ENCODE results near the gene PEX16. TPM values are rescaled to one million over a fixed set of nuclear protein-coding genes. Genes with fewer than 3 reads are reported as not detected.

Gene PEX16
- total RNA-seq, 1 experiment from 2014 or later: 34.5 TPM

DNA sequence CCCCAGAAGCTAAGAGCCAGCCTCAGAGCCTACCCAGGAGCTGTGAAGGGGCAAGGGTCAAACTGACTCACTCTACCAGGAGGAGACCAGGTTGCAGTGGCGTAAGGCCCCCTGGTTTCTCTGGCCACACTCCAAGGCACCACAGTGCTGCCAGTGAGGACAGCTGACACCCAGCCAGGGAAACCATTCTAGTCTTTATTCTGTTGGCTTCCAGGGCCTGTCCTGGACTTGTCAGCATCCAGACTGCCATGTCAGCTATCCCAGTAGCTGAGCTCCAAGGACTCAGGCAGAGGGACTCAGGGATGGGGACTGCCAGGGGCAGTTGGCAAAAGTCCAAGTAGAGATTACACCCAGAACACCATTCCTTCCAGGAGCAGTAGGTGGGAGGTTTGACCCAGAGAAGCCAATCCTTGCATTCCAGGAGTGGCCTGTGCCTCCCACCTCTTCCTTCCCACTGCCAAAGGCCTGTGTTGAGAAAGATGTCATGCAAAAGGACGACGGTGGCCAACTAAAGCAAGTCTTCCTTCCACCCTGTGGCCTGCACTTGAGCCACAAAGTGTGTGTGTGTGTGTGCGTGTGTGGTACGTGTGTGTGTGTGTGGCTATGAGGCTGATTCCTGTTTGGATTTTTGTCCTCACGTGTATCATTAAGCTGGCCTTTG lies 35.8 kb downstream of the PEX16 start:
- DNase-seq: no peak
- CTCF ChIA-PET: interaction anchor here (0.5 kb wide), 1 partner anchor 1675 kb away, joined by 3 read pairs; no protein-coding TSS in a partner anchor
- Mint-ChIP-seq H3K4me1 (ENCODE audit: low read depth, unreplicated experiment) (no peaks in the 10 kb centered on the region), H3K9me3 (ENCODE audit: low read depth, unreplicated experiment) (no peaks in the 10 kb centered on the region), H3K4me3 (ENCODE audit: low read depth, unreplicated experiment) (no peak overlapping the region), H3K36me3 (ENCODE audit: insufficient read depth, unreplicated experiment) (peaks cover 17% of the 10 kb centered on the region), H3K27ac (ENCODE audit: unreplicated experiment) (no peak overlapping the region), H3K27me3 (ENCODE audit: unreplicated experiment) (peaks cover 13% of the 10 kb centered on the region)
- TF ChIP-seq, protein P1, sequence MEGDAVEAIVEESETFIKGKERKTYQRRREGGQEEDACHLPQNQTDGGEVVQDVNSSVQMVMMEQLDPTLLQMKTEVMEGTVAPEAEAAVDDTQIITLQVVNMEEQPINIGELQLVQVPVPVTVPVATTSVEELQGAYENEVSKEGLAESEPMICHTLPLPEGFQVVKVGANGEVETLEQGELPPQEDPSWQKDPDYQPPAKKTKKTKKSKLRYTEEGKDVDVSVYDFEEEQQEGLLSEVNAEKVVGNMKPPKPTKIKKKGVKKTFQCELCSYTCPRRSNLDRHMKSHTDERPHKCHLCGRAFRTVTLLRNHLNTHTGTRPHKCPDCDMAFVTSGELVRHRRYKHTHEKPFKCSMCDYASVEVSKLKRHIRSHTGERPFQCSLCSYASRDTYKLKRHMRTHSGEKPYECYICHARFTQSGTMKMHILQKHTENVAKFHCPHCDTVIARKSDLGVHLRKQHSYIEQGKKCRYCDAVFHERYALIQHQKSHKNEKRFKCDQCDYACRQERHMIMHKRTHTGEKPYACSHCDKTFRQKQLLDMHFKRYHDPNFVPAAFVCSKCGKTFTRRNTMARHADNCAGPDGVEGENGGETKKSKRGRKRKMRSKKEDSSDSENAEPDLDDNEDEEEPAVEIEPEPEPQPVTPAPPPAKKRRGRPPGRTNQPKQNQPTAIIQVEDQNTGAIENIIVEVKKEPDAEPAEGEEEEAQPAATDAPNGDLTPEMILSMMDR (IDR thresholded peaks at IDR 0.05; ENCODE audit: unreplicated experiment): no peak
- no TSS peak for BruUV-seq (replicated peaks)
- intact Hi-C loops (cut with micrococcal nuclease; ENCODE audit: unreplicated experiment): no loop called here

DNA sequence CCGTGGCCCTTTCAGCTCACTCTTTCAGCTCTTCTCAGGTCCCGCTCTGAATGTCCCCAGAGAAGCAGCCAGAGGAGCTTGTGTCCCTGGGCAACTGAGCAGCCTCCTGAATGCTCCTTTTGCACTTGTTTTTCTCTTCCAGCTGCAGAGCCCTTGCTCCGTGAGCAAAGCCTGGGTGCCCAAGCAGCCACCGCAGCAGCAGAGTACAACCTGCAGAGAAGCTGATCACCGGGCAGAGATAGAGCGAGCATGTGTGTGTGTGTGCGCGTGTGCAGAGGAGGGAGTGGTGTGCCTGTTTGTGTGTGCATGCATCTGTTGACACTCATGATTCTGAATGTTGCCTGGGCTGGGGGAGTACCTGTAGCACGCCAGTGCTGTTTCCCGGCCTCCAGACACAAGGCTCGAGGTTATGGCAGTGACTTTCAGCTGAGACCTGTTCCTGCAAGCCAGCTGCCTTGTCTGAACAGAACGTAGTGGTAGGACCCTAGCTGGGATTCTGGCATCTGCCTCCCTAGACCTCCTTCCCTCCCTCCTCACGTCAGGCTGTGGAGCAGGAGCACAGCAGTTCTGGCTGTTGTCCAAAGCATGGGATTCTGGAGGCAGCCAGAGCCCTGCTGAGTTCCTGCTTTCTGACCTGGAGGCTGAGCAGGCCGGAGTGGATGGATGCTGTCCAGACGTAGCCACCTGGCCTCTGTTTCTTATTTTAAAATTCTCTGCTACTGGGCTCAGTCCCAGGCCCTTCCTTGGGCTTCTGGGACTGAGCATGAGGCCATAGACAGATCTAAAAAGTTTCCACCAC lies 36.7 kb downstream of the PEX16 start:
- Mint-ChIP-seq H3K9me3 (ENCODE audit: low read depth, unreplicated experiment) (no peaks in the 10 kb centered on the region), H3K27ac (ENCODE audit: unreplicated experiment) (no peak overlapping the region), H3K36me3 (ENCODE audit: insufficient read depth, unreplicated experiment) (peaks cover 17% of the 10 kb centered on the region), H3K4me1 (ENCODE audit: low read depth, unreplicated experiment) (no peaks in the 10 kb centered on the region), H3K27me3 (ENCODE audit: unreplicated experiment) (peaks cover 13% of the 10 kb centered on the region), H3K4me3 (ENCODE audit: low read depth, unreplicated experiment) (no peak overlapping the region)
- no TSS peak for BruUV-seq (replicated peaks)
- TF ChIP-seq, protein P1 (IDR thresholded peaks at IDR 0.05; ENCODE audit: unreplicated experiment): no peak
- CTCF ChIA-PET: interaction anchor here (0.5 kb wide), 1 partner anchor 1676 kb away, joined by 3 read pairs; no protein-coding TSS in a partner anchor
- intact Hi-C loops (cut with micrococcal nuclease; ENCODE audit: unreplicated experiment): no loop called here
- DNase-seq: no peak

DNA sequence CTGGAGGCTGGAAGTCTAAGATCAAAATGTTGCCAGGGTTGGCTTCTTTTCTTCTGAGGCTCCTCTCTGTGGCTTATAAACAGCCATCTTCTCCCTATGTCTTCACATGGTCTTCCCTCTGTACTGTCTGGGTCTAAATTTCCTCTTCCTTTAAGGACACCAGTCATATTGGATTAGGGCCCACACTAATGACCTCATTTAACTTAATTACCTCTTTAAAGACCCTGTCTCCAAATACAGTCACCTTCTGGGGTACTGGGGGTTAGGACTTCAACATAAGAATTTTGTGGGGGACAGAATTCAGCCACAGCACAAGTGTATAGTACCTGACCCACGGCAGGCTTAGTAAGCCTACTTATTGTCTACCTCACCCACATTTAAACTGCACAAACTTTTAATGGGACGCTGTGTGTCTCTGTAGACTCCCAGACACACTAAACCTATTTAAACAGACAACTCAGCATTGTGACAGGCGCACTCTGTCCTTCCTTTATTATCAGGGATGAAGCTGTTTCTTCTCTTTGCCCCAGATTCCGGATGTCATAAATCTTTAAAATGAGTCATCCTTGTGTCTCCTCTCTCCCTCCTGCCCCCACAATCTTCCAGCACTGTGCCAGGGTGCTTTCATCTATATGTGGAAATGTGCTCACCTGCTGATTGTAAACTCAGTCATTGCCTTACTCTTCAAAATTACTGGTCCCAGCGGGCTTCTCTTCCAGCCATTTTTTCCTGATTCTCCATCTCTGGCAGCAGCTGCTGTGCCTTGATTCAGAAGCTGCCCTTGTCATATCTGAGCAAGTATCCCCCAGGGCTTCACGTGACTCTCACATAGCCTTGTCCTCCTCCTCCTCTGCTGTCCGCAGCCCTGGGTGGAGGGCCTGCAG lies 37.6 kb downstream of the PEX16 start:
- Mint-ChIP-seq H3K36me3 (ENCODE audit: insufficient read depth, unreplicated experiment) (peaks cover 13% of the 10 kb centered on the region), H3K27ac (ENCODE audit: unreplicated experiment) (no peak overlapping the region), H3K9me3 (ENCODE audit: low read depth, unreplicated experiment) (no peaks in the 10 kb centered on the region), H3K4me1 (ENCODE audit: low read depth, unreplicated experiment) (no peaks in the 10 kb centered on the region), H3K27me3 (ENCODE audit: unreplicated experiment) (peaks cover 11% of the 10 kb centered on the region), H3K4me3 (ENCODE audit: low read depth, unreplicated experiment) (no peak overlapping the region)
- CTCF ChIA-PET: no interaction called here
- no peak for DNase-seq
- TF ChIP-seq, protein P1 (IDR thresholded peaks at IDR 0.05; ENCODE audit: unreplicated experiment): no peak
- intact Hi-C loops (cut with micrococcal nuclease; ENCODE audit: unreplicated experiment): no loop called here
- no TSS peak for BruUV-seq (replicated peaks)

DNA sequence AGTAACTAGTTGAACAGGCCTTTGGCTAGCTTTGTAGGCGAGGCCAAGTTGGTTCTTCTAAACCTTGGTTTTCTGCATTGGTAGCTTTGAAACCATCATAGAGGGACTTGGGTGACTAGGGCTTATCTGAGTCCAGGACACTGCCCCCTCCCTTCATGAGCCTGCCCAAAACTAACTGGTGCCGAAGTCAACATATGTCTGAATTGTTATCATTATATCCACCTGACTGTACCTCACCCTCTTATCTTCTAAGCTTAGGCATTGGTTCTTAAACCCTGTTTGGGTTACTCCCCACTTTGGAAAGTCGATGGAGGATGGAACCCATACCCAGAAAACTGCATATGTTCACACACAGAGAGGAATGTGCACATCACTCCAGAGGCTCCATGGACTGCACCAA lies 39.8 kb downstream of the PEX16 start:
- CTCF ChIA-PET: no interaction called here

More for the DNA sequence above, 39.8 kb downstream of the PEX16 start:
- H3K27me3 Mint-ChIP-seq (ENCODE audit: unreplicated experiment): no peaks in the 10 kb centered on the region
- H3K27ac Mint-ChIP-seq (ENCODE audit: unreplicated experiment): no peak overlapping the region
- H3K4me3 Mint-ChIP-seq (ENCODE audit: low read depth, unreplicated experiment): no peak overlapping the region
- intact Hi-C loops (cut with micrococcal nuclease; ENCODE audit: unreplicated experiment): no loop called here
- TF ChIP-seq, protein P1 (IDR thresholded peaks at IDR 0.05; ENCODE audit: unreplicated experiment): no peak
- no peaks in the 10 kb centered on the region for H3K36me3 Mint-ChIP-seq (ENCODE audit: insufficient read depth, unreplicated experiment)
- no peaks in the 10 kb centered on the region for H3K9me3 Mint-ChIP-seq (ENCODE audit: low read depth, unreplicated experiment)
- DNase-seq: no peak
- no TSS peak for BruUV-seq (replicated peaks)
- H3K4me1 Mint-ChIP-seq (ENCODE audit: low read depth, unreplicated experiment): no peaks in the 10 kb centered on the region

Data from Calu3 (cell line).